Measurements from ENCODE around the gene CYP2J2.
"Not testable (repeated sequence)": the region's sequence is repeated elsewhere in the genome, so short reads cannot be mapped to it uniquely, and the experiment has no call there.

The CYP2J2 gene

GRCh38 chr1:59857679-59858354 lies 68.8 kb downstream of the CYP2J2 start:
- DNase-seq = no peak

GRCh38 chr1:59856725-59857338 lies 69.7 kb downstream of the CYP2J2 start:
- DNase-seq = no peak

- not testable (repeated sequence) for DNase-seq
Measured at GRCh38 chr1:59855297-59855696, 71.3 kb downstream of the CYP2J2 start.

- DNase-seq = no peak
Measured at GRCh38 chr1:59852117-59852516, 74.5 kb downstream of the CYP2J2 start.

GRCh38 chr1:59846895-59847282 lies 79.7 kb downstream of the CYP2J2 start:
- no peak for DNase-seq

- no peak for DNase-seq
Measured at GRCh38 chr1:59846209-59846894, 80.2 kb downstream of the CYP2J2 start.

GRCh38 chr1:59845091-59845490 lies 81.5 kb downstream of the CYP2J2 start:
- no peak for DNase-seq

Measured in SW 1271 (cell line).